Activated gamma-delta T cell (primary cell): Measurements from ENCODE around the gene TFPI2.

Source experiments
- DNase-seq: peaks from one replicate; lab custom pipeline; 2025; lab: John Stamatoyannopoulos, UW

Gene TFPI2

GRCh38 chr7:93906267-93906666, 15.7 kb upstream of the TFPI2 start, which contains the start of gene GNGT1:
TSS of gene GNGT1 (plus strand) at chr7:93906567. CDS start at chr7:93906747, 180 bp downstream.
- no peak for DNase-seq

DNA sequence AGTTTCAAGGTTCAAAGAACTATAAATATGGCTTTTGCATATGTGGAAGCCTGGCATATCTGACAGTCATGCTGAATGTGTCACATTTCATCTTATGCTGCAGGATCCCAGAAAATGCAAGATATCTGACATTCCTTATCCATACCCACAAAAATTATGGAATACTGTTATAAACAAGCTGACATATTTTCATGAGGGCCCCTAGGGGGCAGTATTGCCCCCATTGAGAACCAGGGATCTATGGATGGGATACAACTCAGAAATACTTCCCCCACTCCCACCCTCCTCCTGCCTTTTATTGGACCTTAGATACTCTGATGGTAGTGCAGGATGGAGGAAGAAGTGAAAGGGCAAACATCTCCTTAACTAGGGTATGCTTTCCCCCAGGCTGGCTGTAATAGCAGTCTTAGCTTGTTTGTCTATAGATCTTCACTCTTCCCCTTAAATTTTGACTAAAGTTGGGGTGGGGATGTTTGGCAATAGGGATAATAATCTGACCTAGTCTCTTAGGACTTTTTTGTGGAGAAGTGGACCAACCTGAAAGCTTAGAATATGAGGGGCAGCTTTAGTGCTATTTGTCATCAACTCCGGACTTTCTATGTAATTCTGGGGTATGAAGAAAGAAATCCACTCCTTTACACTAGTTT, 12.3 kb upstream of the TFPI2 start:
- no peak for DNase-seq

DNA sequence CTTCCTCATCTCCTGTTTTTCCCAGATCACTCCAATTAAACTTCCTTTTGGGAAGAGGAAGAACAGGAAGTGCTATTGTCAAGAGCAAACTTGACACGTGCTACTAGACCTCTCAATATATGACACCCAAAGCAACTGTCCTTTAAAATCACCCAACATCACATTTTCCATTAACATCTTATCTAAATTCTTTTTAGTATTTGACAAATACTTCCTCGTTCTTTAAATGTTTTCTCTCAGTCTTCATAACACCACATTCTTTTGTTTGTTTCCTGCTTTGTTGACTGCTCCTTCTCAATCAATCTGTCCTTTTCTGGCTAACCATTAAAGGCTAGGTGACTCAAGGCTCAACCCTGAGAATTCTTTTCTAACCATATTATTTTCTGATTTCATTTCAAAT, 7.1 kb upstream of the TFPI2 start:
- DNase-seq = no peak

DNA sequence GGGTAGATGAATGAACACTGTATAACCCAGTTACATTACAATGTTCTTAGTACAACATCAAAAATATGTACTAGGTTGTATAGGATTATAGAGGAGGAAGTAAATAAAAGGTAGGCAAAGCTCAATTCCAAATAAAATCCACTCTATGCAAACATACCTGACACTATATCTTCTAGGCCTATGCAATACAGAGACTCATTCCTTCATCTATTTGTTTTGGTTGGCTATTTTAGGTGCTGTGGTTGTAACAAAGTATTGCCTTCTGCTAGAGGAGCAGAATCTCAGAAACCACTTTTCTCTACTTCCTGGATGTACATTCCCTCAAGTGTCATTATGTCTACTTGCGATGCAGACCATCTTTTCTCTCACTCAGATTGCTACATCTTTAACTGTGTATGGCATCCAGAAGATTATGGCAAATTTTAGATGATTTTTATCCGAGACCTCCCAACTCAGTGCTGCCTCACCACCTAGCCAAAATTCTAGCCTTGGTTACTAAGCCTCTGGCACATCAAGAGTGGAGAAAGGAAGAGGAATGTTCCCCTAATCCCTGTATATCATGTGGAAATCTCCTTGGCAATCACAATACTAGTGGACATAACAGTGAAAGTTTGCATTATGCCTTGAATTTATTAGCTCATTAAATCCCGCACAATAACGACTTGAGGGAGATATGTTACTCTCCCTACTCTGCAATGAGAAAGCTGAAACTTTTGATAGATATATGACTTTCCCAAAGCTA, 5.5 kb upstream of the TFPI2 start:
- DNase-seq = no peak

DNA sequence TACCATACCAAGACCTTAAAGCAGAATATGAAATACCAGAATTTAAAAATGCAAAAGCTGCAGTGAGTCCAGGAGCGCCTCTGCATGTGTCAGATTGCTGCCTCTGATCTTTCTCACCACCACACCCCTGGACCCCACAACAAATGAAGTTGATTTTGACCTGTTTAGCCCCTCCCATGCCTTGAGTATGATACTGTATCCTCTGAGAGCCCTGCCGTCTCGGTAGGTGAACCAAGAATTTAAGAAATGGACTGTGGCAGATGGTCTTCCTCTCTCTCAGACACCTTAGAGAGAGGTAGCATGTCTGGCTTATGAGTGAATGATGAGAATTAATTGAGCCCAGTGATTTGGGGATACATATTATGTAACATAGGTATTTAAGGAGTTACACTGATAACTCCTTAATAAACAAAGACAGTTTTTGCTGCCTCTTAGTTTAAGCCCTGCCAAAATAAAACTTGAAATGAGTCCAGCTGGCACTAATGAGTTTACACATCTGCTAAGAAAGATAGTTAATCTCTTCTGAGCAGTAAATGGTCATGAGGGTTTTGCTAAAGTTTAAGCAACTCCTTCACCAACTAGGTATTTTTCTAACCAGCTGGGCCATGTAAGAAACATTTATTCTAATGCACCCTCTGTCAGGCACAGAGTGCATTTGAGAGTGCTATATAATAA, 4.5 kb upstream of the TFPI2 start:
- no peak for DNase-seq

- no peak for DNase-seq
These were observed 3.9 kb upstream of the TFPI2 start for GRCh38 chr7:93894426-93894825.

DNA sequence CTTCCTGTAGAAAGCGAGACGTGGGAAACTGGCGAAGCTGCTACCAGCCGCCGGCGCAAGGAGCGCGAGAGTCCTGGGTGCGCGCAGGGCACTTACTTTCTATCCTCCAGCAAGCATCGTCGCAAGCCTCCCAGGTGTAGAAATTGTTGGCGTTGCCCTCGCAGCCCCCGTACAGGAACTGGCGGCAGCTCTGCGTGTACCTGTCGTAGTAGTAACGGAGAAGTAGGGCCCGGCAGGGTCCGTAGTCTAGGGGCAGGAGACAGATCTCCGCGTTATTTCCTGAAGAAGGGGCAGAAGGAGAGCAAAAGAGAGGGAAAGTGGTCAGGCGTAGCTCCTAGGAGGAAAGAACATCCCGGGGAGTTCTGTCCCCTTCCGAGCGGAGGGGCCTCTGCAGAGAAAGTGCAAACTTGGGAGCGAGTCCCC, 501 bp downstream of the TFPI2 start:
- no peak for DNase-seq

DNA sequence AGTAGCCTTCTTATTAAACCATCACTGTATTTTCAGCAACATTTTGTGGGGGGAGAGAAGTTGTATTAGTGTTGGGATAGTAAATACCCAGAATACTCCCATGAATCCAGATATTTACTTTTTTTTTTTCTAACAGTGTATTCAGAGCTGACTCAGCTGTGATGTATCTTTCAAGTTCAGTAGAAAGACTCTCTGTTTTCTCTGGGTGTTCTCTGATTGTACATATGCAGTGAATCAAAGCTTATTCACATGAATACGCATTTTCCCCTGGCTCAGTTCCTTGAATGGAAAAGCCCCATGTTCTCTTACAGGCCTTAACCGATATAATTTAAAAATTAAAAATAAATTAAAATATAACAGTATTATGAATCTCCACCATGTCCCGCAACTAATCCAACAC, 1.3 kb downstream of the TFPI2 start:
- DNase-seq = no peak

GRCh38 chr7:93884541-93884940, 6.0 kb downstream of the TFPI2 start:
- DNase-seq = no peak

- no peak for DNase-seq
These were observed 6.6 kb downstream of the TFPI2 start for GRCh38 chr7:93883917-93884345.

DNA sequence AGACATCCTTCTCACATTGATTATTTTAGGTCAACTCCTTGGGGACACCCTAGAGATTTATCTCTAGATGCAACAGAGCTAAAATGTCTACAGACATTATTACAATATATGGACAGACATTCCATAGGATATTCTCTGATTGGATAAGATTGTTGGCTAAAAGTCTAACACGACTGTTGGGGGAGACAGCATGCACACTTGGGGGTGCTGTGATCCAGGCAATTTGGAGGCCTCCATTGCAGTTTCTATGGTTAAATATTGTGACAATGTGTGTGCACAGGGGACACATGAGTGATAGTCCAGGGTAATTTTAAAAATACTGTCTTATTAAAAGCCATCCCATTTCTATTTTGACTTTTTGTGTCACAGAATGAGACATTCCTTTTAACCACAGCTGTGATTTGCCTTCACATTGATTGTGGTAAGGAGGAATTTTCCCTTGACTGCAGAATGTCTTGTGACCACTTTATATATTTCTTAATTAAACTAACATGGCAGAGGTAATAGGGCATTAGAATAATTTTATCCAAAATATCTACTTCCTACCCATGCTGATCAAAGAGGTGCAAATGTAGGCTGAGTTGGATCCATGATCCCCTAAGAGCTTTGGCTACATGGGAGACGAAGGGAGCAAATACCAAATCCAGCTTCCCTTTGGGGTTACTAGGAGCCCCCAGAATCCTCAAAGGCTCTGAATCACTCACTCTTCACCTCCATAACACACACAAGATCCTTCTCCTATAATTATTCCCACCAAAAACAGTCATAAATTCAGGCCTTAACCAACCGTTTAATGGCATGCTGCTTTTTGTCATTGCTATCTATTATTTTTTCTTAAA, 7.3 kb downstream of the TFPI2 start:
- no peak for DNase-seq

DNA sequence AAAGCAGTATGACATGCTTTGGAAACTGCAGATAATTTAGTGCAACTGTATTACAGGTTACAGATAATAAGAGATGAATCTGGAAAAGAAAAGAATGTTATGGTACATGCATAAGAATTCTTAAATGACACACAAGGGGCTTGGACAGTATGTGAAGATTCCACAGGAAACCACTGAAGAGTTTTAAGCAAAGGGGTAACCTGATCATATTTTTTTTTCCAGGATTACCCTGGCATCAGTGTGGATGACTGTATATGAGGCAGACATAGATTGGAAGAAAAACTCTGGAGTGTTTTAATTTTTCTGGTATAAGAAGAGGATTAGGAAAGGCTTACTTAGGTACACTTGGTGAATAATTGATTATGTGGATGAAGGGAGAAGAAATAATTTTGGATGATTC, 8.1 kb downstream of the TFPI2 start:
- no peak for DNase-seq

DNA sequence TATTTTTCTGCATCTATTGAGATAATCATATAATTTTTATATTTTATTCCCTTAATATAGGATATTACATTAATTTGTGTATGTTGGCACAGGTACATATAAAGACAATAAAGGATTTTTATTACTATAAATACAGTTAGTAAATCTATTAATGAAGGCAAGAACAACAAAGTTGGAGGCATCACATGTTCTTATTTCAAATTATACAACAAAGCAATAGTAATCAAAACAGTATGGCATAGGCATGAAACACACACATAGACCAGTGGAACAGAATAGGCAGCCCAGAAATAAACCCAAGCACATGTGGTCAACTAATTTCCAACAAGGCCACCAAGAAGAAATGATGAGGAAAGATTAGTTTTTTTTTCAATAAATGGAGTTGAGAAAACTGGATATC, 11.2 kb downstream of the TFPI2 start:
- no peak for DNase-seq

DNA sequence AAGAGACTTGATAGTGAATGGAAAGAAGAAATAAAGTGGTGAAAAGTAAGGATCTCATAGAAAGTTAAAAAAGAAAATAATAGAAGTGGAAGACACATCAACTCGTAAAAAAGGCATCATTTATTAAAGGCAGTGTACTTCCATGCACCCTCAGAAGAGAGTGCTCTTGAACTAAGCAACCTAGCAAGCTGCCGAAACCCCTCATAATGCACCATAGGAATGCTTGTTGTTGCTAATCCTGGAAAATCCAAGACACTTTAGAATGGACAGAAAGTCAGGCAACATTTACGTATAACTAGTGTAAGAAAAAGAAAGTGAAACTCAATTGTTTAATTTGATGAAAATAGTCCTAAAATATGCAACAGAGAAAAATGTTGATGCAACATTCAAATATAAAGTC, 12.8 kb downstream of the TFPI2 start:
- DNase-seq = no peak

GRCh38 chr7:93873998-93874574, 16.5 kb downstream of the TFPI2 start:
- no peak for DNase-seq

- no peak for DNase-seq
These were observed 23.7 kb downstream of the TFPI2 start for GRCh38 chr7:93866886-93867285.

DNA sequence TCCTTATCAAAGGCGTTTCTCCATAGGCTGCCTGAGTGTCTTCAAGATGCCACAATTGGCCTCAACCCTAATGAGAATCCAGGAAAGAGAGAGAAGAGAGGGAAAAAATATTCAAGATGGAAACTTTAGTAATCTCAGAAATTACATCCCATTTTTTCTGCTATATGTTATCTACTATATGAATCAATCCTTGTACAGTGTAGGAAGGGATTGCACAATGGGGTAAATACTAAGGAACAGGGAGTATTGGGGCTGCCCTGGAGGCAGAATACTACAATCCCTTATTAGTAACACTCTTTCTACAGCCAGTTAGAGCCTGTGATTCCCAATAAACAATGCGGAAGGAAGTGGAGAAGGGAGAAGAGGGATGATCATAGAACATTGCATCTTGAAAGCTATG, 27.9 kb downstream of the TFPI2 start:
- no peak for DNase-seq

DNA sequence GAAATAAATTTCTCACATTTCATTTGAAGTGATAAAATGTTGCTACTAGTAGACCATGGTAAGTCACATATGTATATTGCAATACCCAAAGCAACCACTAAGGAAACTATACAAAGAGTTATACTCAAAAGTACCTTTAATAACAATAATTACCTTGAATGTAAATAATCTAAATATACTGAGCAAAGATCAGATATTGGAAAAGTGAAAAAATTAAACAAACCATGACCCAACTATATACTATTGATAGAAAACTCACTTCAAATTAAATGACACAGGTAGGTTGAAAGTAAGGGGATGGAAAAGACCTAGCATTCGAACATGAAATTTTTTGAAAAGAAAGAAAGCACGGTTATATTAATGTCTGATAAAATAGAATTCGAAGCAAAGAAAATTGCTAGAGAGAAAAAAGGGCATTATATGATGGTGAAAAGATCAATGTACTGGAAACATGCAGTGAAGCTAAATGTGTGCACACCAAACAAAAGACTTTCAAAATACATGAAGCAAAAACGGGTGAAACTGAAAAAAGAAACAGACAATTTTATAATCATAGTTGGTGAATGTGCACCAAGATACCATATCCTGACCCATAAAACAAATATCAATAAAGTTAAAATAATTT, 29.1 kb downstream of the TFPI2 start:
- DNase-seq = no peak

GRCh38 chr7:93860261-93860660, 30.3 kb downstream of the TFPI2 start:
- DNase-seq = no peak

DNA sequence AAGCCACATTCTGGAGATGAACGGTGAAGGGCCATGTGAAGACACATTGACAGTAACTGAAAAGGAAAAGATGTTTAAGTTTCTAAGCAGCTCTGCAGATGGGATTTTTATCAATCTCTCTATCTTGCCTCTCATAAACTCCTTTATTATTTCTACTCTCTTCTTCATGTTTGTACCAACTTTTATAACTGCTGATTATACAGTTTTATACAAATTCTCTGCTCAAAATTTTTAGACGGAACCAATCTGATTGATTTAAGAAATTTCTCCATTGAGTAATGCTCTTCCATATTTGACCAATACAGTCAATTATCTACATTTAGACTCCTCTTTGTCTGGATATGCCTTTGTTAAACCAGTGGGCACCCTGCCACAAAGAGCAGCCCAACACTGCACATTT, 31.7 kb downstream of the TFPI2 start:
- no peak for DNase-seq

GRCh38 chr7:93856323-93856722, 34.2 kb downstream of the TFPI2 start:
- no peak for DNase-seq
